ENCODE results near the gene RPL18A. TPM values are rescaled to one million over a fixed set of nuclear protein-coding genes. Genes with fewer than 3 reads are reported as not detected.
A peak's percentile ranks its signal among the peaks of the same experiment; 100 is the strongest.

Gene RPL18A
- total and polyA plus RNA-seq, 2 experiments from 2014 or later = 837 to 1,456 TPM

- Histone ChIP-seq H3K9me2 (ENCODE audit: insufficient read depth) (no peaks in the 10 kb centered on the region), H3K9ac (peak overlapping the region; percentile 99), H3K9me3 (ENCODE audit: low read depth) (no peaks in the 10 kb centered on the region), H3K36me3 (ENCODE audit: low read depth) (peaks cover 41% of the 10 kb centered on the region; the same call in 1 of the 2 replicates), H4K20me1 (ENCODE audit: insufficient read depth) (peaks cover 11% of the 10 kb centered on the region; the same call in 1 of the 2 replicates), H2AFZ (no peak overlapping the region), H3K4me3 (peak overlapping the region; percentile 98), H3K27ac (peak overlapping the region; percentile 67), H3K4me2 (ENCODE audit: unreplicated experiment) (peak overlapping the region; percentile 92), H3K27me3 (replicated peaks; ENCODE audit: insufficient read depth) (no peaks in the 10 kb centered on the region), H3K79me2 (ENCODE audit: insufficient read depth) (peaks cover 37% of the 10 kb centered on the region), H3K4me1 (ENCODE audit: insufficient read depth) (peaks cover 14% of the 10 kb centered on the region; the same call in 1 of the 2 replicates), H3F3A (ENCODE audit: insufficient read depth) (peaks cover 40% of the 10 kb centered on the region)
- in situ Hi-C loops (cut with MboI) = no loop called here
- TF ChIP-seq EZH2phosphoT487 (IDR thresholded peaks at IDR 0.05; ENCODE audit: insufficient read depth, low read depth) = no peak
- no peak for TF ChIP-seq EZH2 (IDR thresholded peaks at IDR 0.05; ENCODE audit: insufficient read depth, poor library complexity, severe bottlenecking)
- 45 to 49% methylated on average over 7 of the region's 7 CpGs for WGBS, 2 experiments (ENCODE audit: low coverage in 1 of 2, low lambda C conversion rate in 2 of 2, missing lambda C conversion rate in 2 of 2)
- peak; percentile 43 for DNase-seq
Observed at GRCh38 chr19:17860993-17861360, 1.3 kb downstream of the RPL18A start.

- TF ChIP-seq EZH2phosphoT487 (IDR thresholded peaks at IDR 0.05; ENCODE audit: insufficient read depth, low read depth) = no peak
- 67% methylated on average over 21 to 23 of the region's 23 CpGs for WGBS, 2 experiments (ENCODE audit: low coverage in 1 of 2, low lambda C conversion rate in 2 of 2, missing lambda C conversion rate in 2 of 2)
- Histone ChIP-seq H4K20me1 (ENCODE audit: insufficient read depth) (peaks cover 11% of the 10 kb centered on the region; the same call in 1 of the 2 replicates), H3K27ac (no peak overlapping the region), H2AFZ (no peak overlapping the region), H3K9ac (peak overlapping the region; percentile 99), H3K79me2 (ENCODE audit: insufficient read depth) (peaks cover 37% of the 10 kb centered on the region), H3K9me2 (ENCODE audit: insufficient read depth) (no peaks in the 10 kb centered on the region), H3K27me3 (replicated peaks; ENCODE audit: insufficient read depth) (no peaks in the 10 kb centered on the region), H3K36me3 (ENCODE audit: low read depth) (peaks cover 41% of the 10 kb centered on the region; the same call in 1 of the 2 replicates), H3K4me1 (ENCODE audit: insufficient read depth) (peaks cover 14% of the 10 kb centered on the region; the same call in 1 of the 2 replicates), H3K4me3 (peak overlapping the region; percentile 98), H3K4me2 (ENCODE audit: unreplicated experiment) (peak overlapping the region; percentile 92), H3F3A (ENCODE audit: insufficient read depth) (peaks cover 41% of the 10 kb centered on the region), H3K9me3 (ENCODE audit: low read depth) (no peaks in the 10 kb centered on the region)
- no peak for DNase-seq
- in situ Hi-C loops (cut with MboI) = no loop called here
Observed at GRCh38 chr19:17861542-17862402, 2.1 kb downstream of the RPL18A start.

- TF ChIP-seq EZH2 (IDR thresholded peaks at IDR 0.05; ENCODE audit: insufficient read depth, poor library complexity, severe bottlenecking) = no peak
- no peak for TF ChIP-seq EZH2phosphoT487 (IDR thresholded peaks at IDR 0.05; ENCODE audit: insufficient read depth, low read depth)
- Histone ChIP-seq H3K4me1 (ENCODE audit: insufficient read depth) (peaks cover 14% of the 10 kb centered on the region; the same call in 1 of the 2 replicates), H3K79me2 (ENCODE audit: insufficient read depth) (peaks cover 37% of the 10 kb centered on the region), H3F3A (ENCODE audit: insufficient read depth) (peaks cover 41% of the 10 kb centered on the region), H2AFZ (no peak overlapping the region), H3K27me3 (replicated peaks; ENCODE audit: insufficient read depth) (no peaks in the 10 kb centered on the region), H3K36me3 (ENCODE audit: low read depth) (peaks cover 41% of the 10 kb centered on the region; the same call in 1 of the 2 replicates), H3K4me3 (no peak overlapping the region), H4K20me1 (ENCODE audit: insufficient read depth) (peaks cover 11% of the 10 kb centered on the region; the same call in 1 of the 2 replicates), H3K4me2 (ENCODE audit: unreplicated experiment) (no peak overlapping the region), H3K9me3 (ENCODE audit: low read depth) (no peaks in the 10 kb centered on the region), H3K9me2 (ENCODE audit: insufficient read depth) (no peaks in the 10 kb centered on the region), H3K27ac (0 out of 2 replicates have a peak overlapping the region, but pooled peaks have one; percentile 15), H3K9ac (0 out of 2 replicates have a peak overlapping the region, but pooled peaks have one; percentile 99)
- no peak for DNase-seq
- in situ Hi-C loops (cut with MboI) = no loop called here
- WGBS, 2 experiments (ENCODE audit: low coverage in 1 of 2, low lambda C conversion rate in 2 of 2, missing lambda C conversion rate in 2 of 2) = 84 to 85% methylated on average over 19 to 31 of the region's 31 CpGs
Observed at GRCh38 chr19:17862711-17863519, 3.2 kb downstream of the RPL18A start.

GRCh38 chr19:17863520-17864182 is 3.9 kb downstream of the RPL18A start:
- Histone ChIP-seq H3K79me2 (ENCODE audit: insufficient read depth) (peaks cover 37% of the 10 kb centered on the region), H3F3A (ENCODE audit: insufficient read depth) (peaks cover 41% of the 10 kb centered on the region), H3K4me3 (no peak overlapping the region), H3K9me2 (ENCODE audit: insufficient read depth) (no peaks in the 10 kb centered on the region), H3K4me2 (ENCODE audit: unreplicated experiment) (no peak overlapping the region), H3K4me1 (ENCODE audit: insufficient read depth) (peaks cover 14% of the 10 kb centered on the region; the same call in 1 of the 2 replicates), H3K27ac (0 out of 2 replicates have a peak overlapping the region, but pooled peaks have one; percentile 15), H3K9ac (no peak overlapping the region), H3K9me3 (ENCODE audit: low read depth) (no peaks in the 10 kb centered on the region), H4K20me1 (ENCODE audit: insufficient read depth) (peaks cover 11% of the 10 kb centered on the region; the same call in 1 of the 2 replicates), H2AFZ (no peak overlapping the region), H3K27me3 (replicated peaks; ENCODE audit: insufficient read depth) (no peaks in the 10 kb centered on the region), H3K36me3 (ENCODE audit: low read depth) (peaks cover 41% of the 10 kb centered on the region; the same call in 1 of the 2 replicates)
- in situ Hi-C loops (cut with MboI) = no loop called here
- no peak for DNase-seq
- TF ChIP-seq EZH2phosphoT487 (IDR thresholded peaks at IDR 0.05; ENCODE audit: insufficient read depth, low read depth) = no peak
- TF ChIP-seq EZH2 (IDR thresholded peaks at IDR 0.05; ENCODE audit: insufficient read depth, poor library complexity, severe bottlenecking) = no peak
- WGBS, 2 experiments (ENCODE audit: low coverage in 1 of 2, low lambda C conversion rate in 2 of 2, missing lambda C conversion rate in 2 of 2) = 74 to 76% methylated on average over 8 of the region's 8 CpGs

Measured in GM23248 (cell line).